Measurements from ENCODE around the gene TMEM30A. TPM values are rescaled to one million over a fixed set of nuclear protein-coding genes. Genes with fewer than 3 reads are reported as not detected.

Gene TMEM30A
- total and polyA plus RNA-seq, 2 of the 13 experiments (the other 11 are each of a cell fraction or from before 2014, with no cell fraction given), result 17.6 to 54.4 TPM

DNA sequence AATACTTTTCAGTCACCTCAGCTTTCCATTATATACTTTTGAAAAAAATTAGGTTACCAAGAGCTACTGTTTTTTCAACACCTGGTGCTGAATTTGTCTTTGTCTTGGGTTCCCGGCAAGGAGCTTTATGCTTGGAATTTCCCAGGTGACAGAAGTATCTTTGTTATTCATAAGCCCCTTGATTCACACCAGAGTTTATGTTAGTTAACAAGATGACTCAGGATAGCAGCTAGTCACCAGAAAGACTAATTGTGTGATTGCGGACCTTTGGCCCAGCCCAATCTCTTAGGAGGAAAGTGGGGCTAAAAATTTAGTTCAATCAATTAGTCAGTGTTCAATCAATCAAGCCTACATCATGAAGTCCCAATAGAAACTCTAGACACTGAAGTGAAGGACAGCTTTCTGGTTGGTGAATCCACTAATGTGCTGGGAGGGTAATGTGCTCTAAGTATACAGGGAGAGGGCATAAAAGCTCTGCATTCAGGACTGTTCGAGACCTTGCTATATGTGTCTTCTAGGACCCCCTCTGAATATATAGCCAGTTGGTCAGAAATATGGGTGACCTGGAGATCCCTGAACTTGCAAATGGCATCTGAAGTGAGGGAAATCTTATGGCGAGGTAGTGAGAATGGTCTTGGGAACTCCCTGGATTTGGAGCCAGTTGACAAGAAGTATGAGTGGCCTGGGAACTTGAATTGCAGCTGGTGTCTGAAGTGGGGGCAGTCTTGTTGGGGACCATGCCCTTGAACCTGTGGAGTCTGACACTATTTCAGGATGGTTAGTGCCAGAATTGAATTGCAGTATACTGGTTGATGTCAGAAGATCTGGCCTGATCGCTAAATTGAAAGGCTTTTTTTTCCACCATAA, 16.2 kb downstream of the TMEM30A start (continued):
- TF ChIP-seq, protein P1, sequence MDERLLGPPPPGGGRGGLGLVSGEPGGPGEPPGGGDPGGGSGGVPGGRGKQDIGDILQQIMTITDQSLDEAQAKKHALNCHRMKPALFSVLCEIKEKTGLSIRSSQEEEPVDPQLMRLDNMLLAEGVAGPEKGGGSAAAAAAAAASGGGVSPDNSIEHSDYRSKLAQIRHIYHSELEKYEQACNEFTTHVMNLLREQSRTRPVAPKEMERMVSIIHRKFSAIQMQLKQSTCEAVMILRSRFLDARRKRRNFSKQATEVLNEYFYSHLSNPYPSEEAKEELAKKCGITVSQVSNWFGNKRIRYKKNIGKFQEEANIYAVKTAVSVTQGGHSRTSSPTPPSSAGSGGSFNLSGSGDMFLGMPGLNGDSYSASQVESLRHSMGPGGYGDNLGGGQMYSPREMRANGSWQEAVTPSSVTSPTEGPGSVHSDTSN (CRISPR knock-in tag; IDR thresholded peaks at IDR 0.05), result no peak
- TF ChIP-seq PAX8 (CRISPR knock-in tag; IDR thresholded peaks at IDR 0.05; ENCODE audit: borderline replicate concordance) (no peak), MIER2 (CRISPR knock-in tag; IDR thresholded peaks at IDR 0.05) (no peak), ZNF607 (CRISPR knock-in tag; IDR thresholded peaks at IDR 0.05; ENCODE audit: borderline replicate concordance) (no peak), ZNF44 (CRISPR knock-in tag; IDR thresholded peaks at IDR 0.05) (no peak)

DNA sequence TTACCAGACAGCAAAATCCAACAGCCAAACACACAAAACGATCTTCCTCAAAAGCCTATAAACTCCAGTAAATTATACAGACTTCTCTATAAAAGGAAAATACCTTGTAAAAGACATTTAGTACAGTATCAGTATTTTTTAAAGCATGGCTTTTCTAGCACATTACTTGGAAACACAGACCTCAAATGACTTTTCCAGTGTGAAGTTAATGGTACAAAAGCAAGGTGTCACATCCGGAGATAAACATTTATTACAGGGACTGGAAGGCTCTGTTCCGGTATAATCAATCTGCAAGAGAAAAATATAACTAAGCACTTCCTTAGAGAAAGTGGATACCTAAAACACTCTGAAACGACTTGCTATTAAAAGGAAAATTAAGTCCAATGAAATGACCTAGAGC, 17.1 kb downstream of the TMEM30A start:
- H3K27me3 ChIP-seq (ENCODE audit: control insufficient read depth in 1 of 2, insufficient read depth in 2 of 2, low read length in 2 of 2), result no peaks in the 10 kb centered on the region
- peaks cover 43% of the 10 kb centered on the region for H3K79me2 ChIP-seq (ENCODE audit: insufficient read depth, low read length)
- no peak overlapping the region for H3K4me2 ChIP-seq (ENCODE audit: low read depth, low read length)
- intact Hi-C loops (cut with micrococcal nuclease; ENCODE audit: unreplicated experiment) (loop anchor here (2.0 to 5.0 kb wide), 3 partner anchors 17 to 100 kb away; partner anchors contain the start of gene TMEM30A), in situ Hi-C loops (cut with HindIII; ENCODE audit: extremely low pct_ligation_motif_present, low pct_unique_long_range_greater_than_20kb) (no loop called here)
- POLR2A ChIA-PET, result interaction anchor here (0.6 to 1.6 kb wide), 3 partner anchors 17 to 1564 kb away, joined by 3 to 8 read pairs (median 4); partner anchors contain the start of genes COX7A2 and TMEM30A
- DNase-seq (ENCODE audit: low spot score) (no peak), ATAC-seq (no peak), FAIRE-seq (no peak)
- H3K9me3 ChIP-seq (ENCODE audit: low read length), result no peaks in the 10 kb centered on the region
- H3K4me3 ChIP-seq (replicated peaks in 1 of 3; ENCODE audit: insufficient read depth in 1 of 3, low read depth in 2 of 3, low read length in 3 of 3), result no peak overlapping the region
- no peaks in the 10 kb centered on the region for H4K20me1 ChIP-seq (ENCODE audit: insufficient read depth, low read length)
- CTCF ChIA-PET (ENCODE audit: low intra/inter-chr PET ratio, low total read pairs), result interaction anchor here (1.6 to 1.7 kb wide), 2 partner anchors 30 to 259 kb away, joined by 9 to 14 read pairs; no protein-coding TSS in a partner anchor
- no TSS peak for BruUV-seq (replicated peaks)
- H3K4me1 ChIP-seq (ENCODE audit: insufficient read depth, low read length), result peaks cover 5% of the 10 kb centered on the region; the same call in 1 of the 2 replicates
- H3K36me3 ChIP-seq (replicated peaks in 1 of 2; ENCODE audit: control insufficient read depth in 1 of 2, insufficient read depth in 2 of 2, low read length in 2 of 2), result peaks cover 4 to 31% of the 10 kb centered on the region in 2 experiments
- no peak overlapping the region for H2AFZ ChIP-seq (ENCODE audit: low read length)
- no peak overlapping the region for H3K27ac ChIP-seq (ENCODE audit: extremely low read length, insufficient read depth, low read length)
- WGBS (ENCODE audit: low lambda C conversion rate), result 91% methylated on average over 4 of the region's 4 CpGs
- H3K9ac ChIP-seq (ENCODE audit: insufficient read depth, low read depth, low read length), result no peak overlapping the region
- TF ChIP-seq, protein P2, sequence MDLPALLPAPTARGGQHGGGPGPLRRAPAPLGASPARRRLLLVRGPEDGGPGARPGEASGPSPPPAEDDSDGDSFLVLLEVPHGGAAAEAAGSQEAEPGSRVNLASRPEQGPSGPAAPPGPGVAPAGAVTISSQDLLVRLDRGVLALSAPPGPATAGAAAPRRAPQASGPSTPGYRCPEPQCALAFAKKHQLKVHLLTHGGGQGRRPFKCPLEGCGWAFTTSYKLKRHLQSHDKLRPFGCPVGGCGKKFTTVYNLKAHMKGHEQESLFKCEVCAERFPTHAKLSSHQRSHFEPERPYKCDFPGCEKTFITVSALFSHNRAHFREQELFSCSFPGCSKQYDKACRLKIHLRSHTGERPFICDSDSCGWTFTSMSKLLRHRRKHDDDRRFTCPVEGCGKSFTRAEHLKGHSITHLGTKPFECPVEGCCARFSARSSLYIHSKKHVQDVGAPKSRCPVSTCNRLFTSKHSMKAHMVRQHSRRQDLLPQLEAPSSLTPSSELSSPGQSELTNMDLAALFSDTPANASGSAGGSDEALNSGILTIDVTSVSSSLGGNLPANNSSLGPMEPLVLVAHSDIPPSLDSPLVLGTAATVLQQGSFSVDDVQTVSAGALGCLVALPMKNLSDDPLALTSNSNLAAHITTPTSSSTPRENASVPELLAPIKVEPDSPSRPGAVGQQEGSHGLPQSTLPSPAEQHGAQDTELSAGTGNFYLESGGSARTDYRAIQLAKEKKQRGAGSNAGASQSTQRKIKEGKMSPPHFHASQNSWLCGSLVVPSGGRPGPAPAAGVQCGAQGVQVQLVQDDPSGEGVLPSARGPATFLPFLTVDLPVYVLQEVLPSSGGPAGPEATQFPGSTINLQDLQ (CRISPR knock-in tag; IDR thresholded peaks at IDR 0.05), result no peak
- TF ChIP-seq, protein P3, sequence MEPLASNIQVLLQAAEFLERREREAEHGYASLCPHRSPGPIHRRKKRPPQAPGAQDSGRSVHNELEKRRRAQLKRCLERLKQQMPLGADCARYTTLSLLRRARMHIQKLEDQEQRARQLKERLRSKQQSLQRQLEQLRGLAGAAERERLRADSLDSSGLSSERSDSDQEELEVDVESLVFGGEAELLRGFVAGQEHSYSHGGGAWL (CRISPR knock-in tag; IDR thresholded peaks at IDR 0.05), result no peak
- TF ChIP-seq, protein P4, sequence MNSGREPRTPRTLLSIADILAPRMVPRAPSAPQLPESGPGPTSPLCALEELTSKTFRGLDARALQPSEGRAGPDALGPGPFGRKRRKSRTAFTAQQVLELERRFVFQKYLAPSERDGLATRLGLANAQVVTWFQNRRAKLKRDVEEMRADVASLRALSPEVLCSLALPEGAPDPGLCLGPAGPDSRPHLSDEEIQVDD (CRISPR knock-in tag; IDR thresholded peaks at IDR 0.05; ENCODE audit: borderline replicate concordance), result no peak

All from HepG2 (cell line).